Activated CD4-positive, alpha-beta T cell treated with anti-CD3 and anti-CD28 coated beads for 36 hours (primary cell): ENCODE measurements around the gene KLHL33. TPM values are rescaled to one million over a fixed set of nuclear protein-coding genes. Genes with fewer than 3 reads are reported as not detected.
A peak's percentile ranks its signal among the peaks of the same experiment; 100 is the strongest.

Experiments
- ATAC-seq: fragments of 200-7000 bp; cut with Tn5 transposase; one replicate; pipeline ENCODE4 v1.10.0; 2021; ENCODE audit warnings: mild to moderate bottlenecking, moderate library complexity
- CTCF ChIA-PET: fragments of 350-600 bp; sonication (Branson Sonifier 250); formaldehyde crosslinking; loops from one replicate; lab custom pipeline; 2021; ENCODE audit warnings: antibody characterized with exemption; lab: Charles Lee
- POLR2A ChIA-PET: fragments of 350-600 bp; sonication (Branson Sonifier 250); formaldehyde crosslinking; loops from one replicate; lab custom pipeline; 2021; ENCODE audit warnings: antibody characterized with exemption, inconsistent platforms; lab: Charles Lee
- DNase-seq: peaks from one replicate; pipeline ENCODE4 v3.0.0-alpha.2; 2020
- H3K27ac Mint-ChIP-seq: one replicate; pipeline ENCODE4 v1.8.0; 2021; ENCODE audit warnings: mixed read lengths
- H3K27me3 Mint-ChIP-seq: one replicate; pipeline ENCODE4 v1.8.0; 2021; ENCODE audit warnings: mixed read lengths
- H3K36me3 Mint-ChIP-seq: one replicate; pipeline ENCODE4 v1.8.0; 2021; ENCODE audit warnings: low read depth, mixed read lengths
- H3K4me1 Mint-ChIP-seq: one replicate; pipeline ENCODE4 v1.8.0; 2021; ENCODE audit warnings: mixed read lengths
- H3K4me3 Mint-ChIP-seq: one replicate; pipeline ENCODE4 v1.8.0; 2021; ENCODE audit warnings: mild to moderate bottlenecking, moderate library complexity, mixed read lengths
- H3K9me3 Mint-ChIP-seq: one replicate; pipeline ENCODE4 v1.8.0; 2021; ENCODE audit warnings: low read depth, mixed read lengths
- intact Hi-C, 2 experiments: fragments of 100-400 bp; cut with DNase I in 1 of 2; cut with micrococcal nuclease in 1 of 2; formaldehyde crosslinking; loops; one replicate each; pipeline versions ENCODE4 v1.14.2 to v1.15.1; 2022 to 2024; cut with DNase I, micrococcal nuclease
- total RNA-seq, 2 experiments: library from RNA; stranded (reverse); gene quantifications; one replicate each; pipeline ENCODE4 v1.2.3, GENCODE V29; 2021

Gene KLHL33
- total RNA-seq, 2 experiments from 2014 or later, result 0.05 to 0.09 TPM

- CTCF ChIA-PET, result no interaction called here
- no peak overlapping the region for H3K4me3 Mint-ChIP-seq
- peaks cover 51% of the 10 kb centered on the region for H3K36me3 Mint-ChIP-seq
- H3K27me3 Mint-ChIP-seq, result no peaks in the 10 kb centered on the region
- intact Hi-C loops, result no loop called here
- H3K27ac Mint-ChIP-seq, result no peak overlapping the region
- no peak for DNase-seq
- POLR2A ChIA-PET, result no interaction called here
- no peak for ATAC-seq
- H3K4me1 Mint-ChIP-seq, result no peaks in the 10 kb centered on the region
- no peaks in the 10 kb centered on the region for H3K9me3 Mint-ChIP-seq
These were observed 48.4 kb downstream of the KLHL33 start for GRCh38 chr14:20387576-20387975.

- Mint-ChIP-seq H3K27ac (no peak overlapping the region), H3K4me1 (no peaks in the 10 kb centered on the region), H3K9me3 (no peaks in the 10 kb centered on the region), H3K27me3 (no peaks in the 10 kb centered on the region), H3K36me3 (peaks cover 54% of the 10 kb centered on the region), H3K4me3 (no peak overlapping the region)
- no peak for DNase-seq
- no peak for ATAC-seq
- intact Hi-C loops, result no loop called here
- POLR2A ChIA-PET, result no interaction called here
- CTCF ChIA-PET, result no interaction called here
These were observed 49.6 kb downstream of the KLHL33 start for GRCh38 chr14:20386276-20386855.

GRCh38 chr14:20384886-20385285 lies 51.1 kb downstream of the KLHL33 start:
- intact Hi-C loops, result no loop called here
- no peaks in the 10 kb centered on the region for H3K4me1 Mint-ChIP-seq
- DNase-seq, result no peak
- POLR2A ChIA-PET, result no interaction called here
- H3K27me3 Mint-ChIP-seq, result no peaks in the 10 kb centered on the region
- CTCF ChIA-PET, result interaction anchor here (0.6 to 1.7 kb wide), 3 partner anchors 28 to 94 kb away, joined by 3 read pairs; no protein-coding TSS in a partner anchor
- H3K9me3 Mint-ChIP-seq, result no peaks in the 10 kb centered on the region
- H3K4me3 Mint-ChIP-seq, result no peak overlapping the region
- H3K36me3 Mint-ChIP-seq, result peaks cover 61% of the 10 kb centered on the region
- H3K27ac Mint-ChIP-seq, result no peak overlapping the region
- no peak for ATAC-seq

- ATAC-seq (no peak), DNase-seq (no peak)
- Mint-ChIP-seq H3K9me3 (no peaks in the 10 kb centered on the region), H3K36me3 (peaks cover 62% of the 10 kb centered on the region), H3K27ac (peak overlapping the region; percentile 13), H3K4me3 (no peak overlapping the region), H3K27me3 (no peaks in the 10 kb centered on the region), H3K4me1 (no peaks in the 10 kb centered on the region)
- ChIA-PET POLR2A (no interaction called here), CTCF (interaction anchor here (0.5 to 1.7 kb wide), 3 partner anchors 29 to 94 kb away, joined by 3 to 4 read pairs (median 3); no protein-coding TSS in a partner anchor)
- intact Hi-C loops, result no loop called here
These were observed 51.6 kb downstream of the KLHL33 start for GRCh38 chr14:20384321-20384720.

GRCh38 chr14:20383636-20384035 lies 52.3 kb downstream of the KLHL33 start:
- DNase-seq (no peak), ATAC-seq (no peak)
- Mint-ChIP-seq H3K36me3 (peaks cover 55% of the 10 kb centered on the region), H3K4me1 (no peaks in the 10 kb centered on the region), H3K9me3 (no peaks in the 10 kb centered on the region), H3K4me3 (no peak overlapping the region), H3K27ac (no peak overlapping the region), H3K27me3 (no peaks in the 10 kb centered on the region)
- ChIA-PET CTCF (interaction anchor here (0.5 to 1.7 kb wide), 2 partner anchors 29 to 56 kb away, joined by 3 to 4 read pairs; no protein-coding TSS in a partner anchor), POLR2A (no interaction called here)
- intact Hi-C loops, result no loop called here

- Mint-ChIP-seq H3K27me3 (no peaks in the 10 kb centered on the region), H3K4me3 (no peak overlapping the region), H3K36me3 (peaks cover 49% of the 10 kb centered on the region), H3K27ac (no peak overlapping the region), H3K4me1 (no peaks in the 10 kb centered on the region), H3K9me3 (no peaks in the 10 kb centered on the region)
- DNase-seq (no peak), ATAC-seq (no peak)
- ChIA-PET POLR2A (no interaction called here), CTCF (interaction anchor here (0.6 kb wide), 1 partner anchor 26 kb away, joined by 3 read pairs; no protein-coding TSS in a partner anchor)
- intact Hi-C loops, result no loop called here
These were observed 52.9 kb downstream of the KLHL33 start for GRCh38 chr14:20383032-20383431.

- DNase-seq (no peak), ATAC-seq (no peak)
- intact Hi-C loops, result no loop called here
- POLR2A ChIA-PET, result no interaction called here
- no peak overlapping the region for H3K4me3 Mint-ChIP-seq
- CTCF ChIA-PET, result interaction anchor here (0.6 kb wide), 1 partner anchor 26 kb away, joined by 3 read pairs; no protein-coding TSS in a partner anchor
- H3K27ac Mint-ChIP-seq, result no peak overlapping the region
- H3K9me3 Mint-ChIP-seq, result no peaks in the 10 kb centered on the region
- peaks cover 49% of the 10 kb centered on the region for H3K36me3 Mint-ChIP-seq
- no peaks in the 10 kb centered on the region for H3K27me3 Mint-ChIP-seq
- no peaks in the 10 kb centered on the region for H3K4me1 Mint-ChIP-seq
These were observed 53.4 kb downstream of the KLHL33 start for GRCh38 chr14:20382526-20382925.

- Mint-ChIP-seq H3K36me3 (peaks cover 51% of the 10 kb centered on the region), H3K9me3 (no peaks in the 10 kb centered on the region), H3K4me1 (no peaks in the 10 kb centered on the region), H3K4me3 (no peak overlapping the region), H3K27ac (no peak overlapping the region), H3K27me3 (no peaks in the 10 kb centered on the region)
- DNase-seq (no peak), ATAC-seq (no peak)
- ChIA-PET POLR2A (interaction anchor here (0.6 kb wide), 1 partner anchor 330 kb away, joined by 4 read pairs; no protein-coding TSS in a partner anchor), CTCF (interaction anchor here (1.4 kb wide), 1 partner anchor 34 kb away, joined by 4 read pairs; no protein-coding TSS in a partner anchor)
- intact Hi-C loops, result no loop called here
These were observed 54.6 kb downstream of the KLHL33 start for GRCh38 chr14:20381341-20381740.

GRCh38 chr14:20380681-20381080 lies 55.3 kb downstream of the KLHL33 start:
- intact Hi-C loops, result no loop called here
- Mint-ChIP-seq H3K4me3 (no peak overlapping the region), H3K27me3 (no peaks in the 10 kb centered on the region), H3K9me3 (no peaks in the 10 kb centered on the region), H3K36me3 (peaks cover 47% of the 10 kb centered on the region), H3K4me1 (no peaks in the 10 kb centered on the region), H3K27ac (no peak overlapping the region)
- DNase-seq (no peak), ATAC-seq (no peak)
- ChIA-PET CTCF (interaction anchor here (1.4 to 1.5 kb wide), 2 partner anchors 10 to 35 kb away, joined by 4 to 5 read pairs; no protein-coding TSS in a partner anchor), POLR2A (no interaction called here)

GRCh38 chr14:20379743-20380142 lies 56.2 kb downstream of the KLHL33 start:
- ChIA-PET POLR2A (no interaction called here), CTCF (interaction anchor here (1.5 kb wide), 1 partner anchor 9 kb away, joined by 5 read pairs; no protein-coding TSS in a partner anchor)
- no peaks in the 10 kb centered on the region for H3K27me3 Mint-ChIP-seq
- peaks cover 46% of the 10 kb centered on the region for H3K36me3 Mint-ChIP-seq
- intact Hi-C loops, result no loop called here
- DNase-seq, result no peak
- H3K4me3 Mint-ChIP-seq, result no peak overlapping the region
- no peaks in the 10 kb centered on the region for H3K9me3 Mint-ChIP-seq
- H3K4me1 Mint-ChIP-seq, result no peaks in the 10 kb centered on the region
- H3K27ac Mint-ChIP-seq, result no peak overlapping the region
- ATAC-seq, result no peak

GRCh38 chr14:20377171-20377570 lies 58.8 kb downstream of the KLHL33 start:
- intact Hi-C loops, result no loop called here
- H3K27me3 Mint-ChIP-seq, result no peaks in the 10 kb centered on the region
- H3K27ac Mint-ChIP-seq, result no peak overlapping the region
- DNase-seq (no peak), ATAC-seq (no peak)
- no peak overlapping the region for H3K4me3 Mint-ChIP-seq
- POLR2A ChIA-PET, result no interaction called here
- no peaks in the 10 kb centered on the region for H3K4me1 Mint-ChIP-seq
- H3K36me3 Mint-ChIP-seq, result peaks cover 49% of the 10 kb centered on the region
- no peaks in the 10 kb centered on the region for H3K9me3 Mint-ChIP-seq
- CTCF ChIA-PET, result interaction anchor here (0.6 kb wide), 1 partner anchor 47 kb away, joined by 3 read pairs; no protein-coding TSS in a partner anchor

GRCh38 chr14:20376071-20376588 lies 59.8 kb downstream of the KLHL33 start:
- CTCF ChIA-PET, result interaction anchor here (0.7 kb wide), 1 partner anchor 32 kb away, joined by 3 read pairs; the partner anchor contains the start of gene PARP2

More at GRCh38 chr14:20376071-20376588, 59.8 kb downstream of the KLHL33 start:
- DNase-seq (no peak), ATAC-seq (no peak)
- Mint-ChIP-seq H3K27ac (no peak overlapping the region), H3K4me3 (no peak overlapping the region), H3K4me1 (no peaks in the 10 kb centered on the region), H3K9me3 (no peaks in the 10 kb centered on the region), H3K27me3 (no peaks in the 10 kb centered on the region), H3K36me3 (peaks cover 48% of the 10 kb centered on the region)
- POLR2A ChIA-PET, result interaction anchor here (0.6 to 0.8 kb wide), 2 partner anchors 9 to 33 kb away, joined by 3 read pairs; no protein-coding TSS in a partner anchor
- intact Hi-C loops, result no loop called here
